Upper lobe of right lung (tissue), 1 donor: Measurements from ENCODE around the gene SRGAP3. TPM values are rescaled to one million over a fixed set of nuclear protein-coding genes. Genes with fewer than 3 reads are reported as not detected.

ENCODE experiments used
- ATAC-seq: fragments of 200-7000 bp; cut with Tn5 transposase; one replicate; pipeline ENCODE4 v1.9.1; 2020; ENCODE audit warnings: mild to moderate bottlenecking, moderate library complexity
- DNase-seq: peaks from one replicate; pipeline ENCODE4 v3.0.0-alpha.2; 2020
- H3K27ac ChIP-seq: fragments of 200-600 bp; one replicate; pipeline ENCODE4 v1.8.0; 2022
- H3K27me3 ChIP-seq: fragments of 200-600 bp; one replicate; pipeline ENCODE4 v1.8.0; 2022; ENCODE audit warnings: mild to moderate bottlenecking
- H3K36me3 ChIP-seq: fragments of 200-600 bp; one replicate; pipeline ENCODE4 v1.8.0; 2022
- H3K4me1 ChIP-seq: fragments of 200-600 bp; one replicate; pipeline ENCODE4 v1.8.0; 2022
- H3K4me3 ChIP-seq: fragments of 200-600 bp; one replicate; pipeline ENCODE4 v1.8.0; 2022; ENCODE audit warnings: mild to moderate bottlenecking
- H3K9me3 ChIP-seq: fragments of 200-600 bp; one replicate; pipeline ENCODE4 v1.8.0; 2022
- CTCF ChIP-seq: fragments of 200-600 bp; IDR thresholded peaks from one replicate; pipeline ENCODE4 v1.8.0; 2022; ENCODE audit warnings: antibody characterized with exemption
- intact Hi-C: fragments of 100-400 bp; cut with DNase I; formaldehyde crosslinking; loops from one replicate; pipeline ENCODE4 v1.11.0; 2022
- total RNA-seq: library from RNA; stranded (reverse); fragmentation: NEBNext Ultra II Directional; extraction: Animal tissue kit (Norgen Biotek cat#: 25700); gene quantifications from one replicate; pipeline ENCODE4 v1.2.1, GENCODE V29; 2021
- donor health status: DM: no; HTN: yes; CAD: no; lungs with severe emphysema.

SRGAP3 gene
- total RNA-seq, 1 donor from 2014 or later: 3.2 TPM

- H3K27ac ChIP-seq: no peak overlapping the region
- intact Hi-C loops: no loop called here
- no peaks in the 10 kb centered on the region for H3K4me1 ChIP-seq
- no peak overlapping the region for H3K4me3 ChIP-seq
- H3K27me3 ChIP-seq: no peaks in the 10 kb centered on the region
- ATAC-seq: no peak
- H3K9me3 ChIP-seq: no peaks in the 10 kb centered on the region
- no peak for TF ChIP-seq CTCF
- DNase-seq: no peak
- H3K36me3 ChIP-seq: no peaks in the 10 kb centered on the region
Measured at GRCh38 chr3:8931342-8931741, 318.1 kb downstream of the SRGAP3 start.

Other genes with a start within 250 kb of the SRGAP3 start
- gene THUMPD3, start 113.4 kb upstream of the SRGAP3 start, total RNA-seq: 34.8 TPM
- 124 TPM for gene SETD5, start 148.0 kb upstream of the SRGAP3 start, total RNA-seq